ENCODE results near the gene TAOK1. TPM values are rescaled to one million over a fixed set of nuclear protein-coding genes. Genes with fewer than 3 reads are reported as not detected.

TAOK1 gene
- total RNA-seq, 4 donors from 2014 or later = 27.5 to 92.4 (median 43.6) TPM

DNA sequence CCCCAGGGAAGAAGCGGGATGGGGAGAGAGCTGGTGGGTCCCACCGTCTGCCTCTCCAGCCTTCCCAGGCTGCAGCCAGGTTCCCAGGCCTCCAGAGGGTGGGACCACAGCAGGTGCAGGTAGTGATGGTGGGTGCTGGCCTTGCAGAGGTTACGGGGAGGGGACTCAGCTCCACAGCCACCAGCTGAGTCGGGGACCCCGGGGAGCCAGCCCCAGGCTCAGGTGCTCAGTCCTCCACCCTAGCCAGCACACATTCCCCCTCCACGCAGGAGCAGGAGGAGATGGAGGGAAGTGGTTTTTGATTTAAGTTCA is 183.4 kb downstream of the TAOK1 start:
- no peak overlapping the region for H3K4me3 ChIP-seq
- TF ChIP-seq POLR2AphosphoS5 (IDR thresholded peaks at IDR 0.05) (no peak), POLR2A (IDR thresholded peaks at IDR 0.05) (no peak), EP300 (IDR thresholded peaks at IDR 0.05; ENCODE audit: low read depth) (no peak)
- no peaks in the 10 kb centered on the region for H3K27me3 ChIP-seq
- H3K4me1 ChIP-seq = peaks cover 10 to 52% (median 35%) of the 10 kb centered on the region in 4 donors
- intact Hi-C loops (cut with DNase I; ENCODE audit: low total_unique reads) = no loop called here
- WGBS, 2 donors (ENCODE audit: low coverage in 1 of 2) = 86% methylated on average over 6 of the region's 6 CpGs; no CpG with 5 or more reads in 1 of the 2 donors
- no peaks in the 10 kb centered on the region for H3K9me3 ChIP-seq
- H3K27ac ChIP-seq = no peak overlapping the region
- in situ Hi-C loops (cut with MboI; ENCODE audit: low pct_ligation_motif_present in 1 of 4, low pct_unique_long_range_greater_than_20kb in 1 of 4, low sequenced_read_pairs in 3 of 4) = no loop called here
- no peak for DNase-seq
- peaks cover 0 to 12% (median 4%) of the 10 kb centered on the region in 4 donors for H3K36me3 ChIP-seq

DNA sequence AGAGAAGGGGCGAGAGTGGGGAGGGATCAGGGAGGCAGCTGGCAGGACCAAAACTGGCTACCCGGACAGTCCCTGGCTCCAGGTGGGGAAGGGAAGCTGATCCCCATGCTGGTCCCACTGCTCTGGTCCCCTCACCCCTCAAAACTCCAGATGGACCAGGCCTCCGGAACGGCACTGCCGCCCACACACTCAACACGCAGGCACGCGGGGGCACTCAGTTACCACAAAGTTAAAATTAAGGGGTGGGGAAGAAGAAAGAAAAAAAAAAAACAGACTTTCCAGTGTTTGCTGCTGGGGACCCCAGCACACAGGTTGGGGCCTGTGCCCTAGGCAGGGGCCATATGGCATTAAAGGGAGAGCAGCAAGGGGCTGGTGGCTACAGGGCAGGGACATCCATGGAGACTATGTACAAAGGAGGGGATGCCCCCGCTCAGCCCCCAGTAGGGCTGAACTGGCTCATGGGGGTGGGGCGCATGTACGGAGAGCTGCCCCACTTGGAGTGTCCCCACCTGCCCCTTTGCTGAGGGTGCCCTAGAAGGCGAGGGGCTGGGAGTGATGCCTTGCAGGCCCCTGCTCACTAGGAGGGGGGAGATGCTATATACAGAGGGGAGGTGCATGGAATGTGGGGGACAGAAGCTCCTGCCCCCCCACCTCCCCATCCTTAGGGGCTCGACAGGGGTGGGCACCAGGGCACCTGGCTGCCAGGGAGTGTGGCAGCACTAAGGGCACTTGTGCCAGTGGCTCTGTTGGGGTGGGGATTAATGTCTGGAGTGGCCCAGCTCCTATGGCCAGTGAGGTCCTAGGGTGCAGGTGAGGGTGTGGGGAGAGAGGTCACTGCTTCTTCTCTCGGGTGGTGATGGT is 183.9 kb downstream of the TAOK1 start:
- in situ Hi-C loops (cut with MboI; ENCODE audit: low pct_ligation_motif_present in 1 of 4, low pct_unique_long_range_greater_than_20kb in 1 of 4, low sequenced_read_pairs in 3 of 4) (no loop called here), intact Hi-C loops (cut with DNase I; ENCODE audit: low total_unique reads) (no loop called here)
- peaks cover 0 to 12% (median 4%) of the 10 kb centered on the region in 4 donors for H3K36me3 ChIP-seq
- WGBS, 2 donors (ENCODE audit: low coverage in 1 of 2) = 73 to 75% methylated on average over 4 to 14 of the region's 14 CpGs
- no peak for TF ChIP-seq EP300 (IDR thresholded peaks at IDR 0.05; ENCODE audit: low read depth)
- TF ChIP-seq POLR2A (IDR thresholded peaks at IDR 0.05) = no peak
- TF ChIP-seq POLR2AphosphoS5 (IDR thresholded peaks at IDR 0.05) = no peak
- no peaks in the 10 kb centered on the region for H3K9me3 ChIP-seq
- H3K27me3 ChIP-seq = no peaks in the 10 kb centered on the region
- peak; percentile 8 for DNase-seq
- peak overlapping the region; percentile 33 to 67 (median 56) for H3K27ac ChIP-seq
- H3K4me3 ChIP-seq = no peak overlapping the region
- peaks cover 9 to 50% (median 32%) of the 10 kb centered on the region in 4 donors for H3K4me1 ChIP-seq

DNA sequence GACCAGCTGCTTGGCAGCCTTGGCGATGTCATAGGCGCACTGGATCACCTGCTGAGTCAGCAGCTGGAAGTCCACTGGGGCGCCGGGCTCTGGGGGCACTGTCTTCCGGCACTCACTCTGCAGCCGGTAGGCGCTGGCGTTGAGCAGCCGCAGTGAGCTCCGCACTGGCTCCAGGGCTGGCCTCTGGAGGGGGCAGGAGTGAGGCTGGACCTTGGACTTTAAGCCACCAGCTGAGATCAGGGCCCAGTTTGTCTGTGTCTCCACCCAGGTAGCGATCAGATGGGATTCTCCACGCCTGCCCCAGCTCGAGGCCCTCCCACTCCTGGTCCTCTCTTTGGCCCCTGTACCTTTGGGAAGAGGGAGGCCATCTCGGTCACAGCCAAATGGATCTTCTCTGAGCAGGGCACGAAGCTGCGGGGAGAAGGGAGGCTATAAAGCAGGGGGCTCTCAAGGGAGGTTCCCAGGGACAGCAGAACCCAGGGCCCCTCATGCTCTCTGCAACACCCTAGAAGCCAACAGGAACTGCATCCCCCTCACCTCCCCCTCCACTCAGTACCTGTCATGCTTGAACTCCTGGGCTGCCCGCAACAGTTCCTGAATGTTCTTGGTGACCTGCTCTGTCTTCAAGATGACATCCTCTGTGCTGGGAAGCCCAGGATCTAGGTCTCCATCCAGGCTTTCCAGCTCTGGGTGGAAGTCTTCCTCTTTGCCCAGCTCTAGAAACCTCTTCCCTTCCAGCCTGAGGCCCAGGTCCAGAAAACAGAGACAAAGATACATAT is 184.8 kb downstream of the TAOK1 start:
- WGBS, 2 donors (ENCODE audit: low coverage in 1 of 2) = 45% methylated on average over 8 of the region's 17 CpGs; no CpG with 5 or more reads in 1 of the 2 donors
- no peak for TF ChIP-seq EP300 (IDR thresholded peaks at IDR 0.05; ENCODE audit: low read depth)
- no peak for TF ChIP-seq POLR2A (IDR thresholded peaks at IDR 0.05)
- no peak for TF ChIP-seq POLR2AphosphoS5 (IDR thresholded peaks at IDR 0.05)
- TF ChIP-seq, protein P1, sequence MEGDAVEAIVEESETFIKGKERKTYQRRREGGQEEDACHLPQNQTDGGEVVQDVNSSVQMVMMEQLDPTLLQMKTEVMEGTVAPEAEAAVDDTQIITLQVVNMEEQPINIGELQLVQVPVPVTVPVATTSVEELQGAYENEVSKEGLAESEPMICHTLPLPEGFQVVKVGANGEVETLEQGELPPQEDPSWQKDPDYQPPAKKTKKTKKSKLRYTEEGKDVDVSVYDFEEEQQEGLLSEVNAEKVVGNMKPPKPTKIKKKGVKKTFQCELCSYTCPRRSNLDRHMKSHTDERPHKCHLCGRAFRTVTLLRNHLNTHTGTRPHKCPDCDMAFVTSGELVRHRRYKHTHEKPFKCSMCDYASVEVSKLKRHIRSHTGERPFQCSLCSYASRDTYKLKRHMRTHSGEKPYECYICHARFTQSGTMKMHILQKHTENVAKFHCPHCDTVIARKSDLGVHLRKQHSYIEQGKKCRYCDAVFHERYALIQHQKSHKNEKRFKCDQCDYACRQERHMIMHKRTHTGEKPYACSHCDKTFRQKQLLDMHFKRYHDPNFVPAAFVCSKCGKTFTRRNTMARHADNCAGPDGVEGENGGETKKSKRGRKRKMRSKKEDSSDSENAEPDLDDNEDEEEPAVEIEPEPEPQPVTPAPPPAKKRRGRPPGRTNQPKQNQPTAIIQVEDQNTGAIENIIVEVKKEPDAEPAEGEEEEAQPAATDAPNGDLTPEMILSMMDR (IDR thresholded peaks at IDR 0.05) = peak in 2 of 5 experiments; percentile 32 to 38
- intact Hi-C loops (cut with DNase I; ENCODE audit: low total_unique reads) (no loop called here), in situ Hi-C loops (cut with MboI; ENCODE audit: low pct_ligation_motif_present in 1 of 4, low pct_unique_long_range_greater_than_20kb in 1 of 4, low sequenced_read_pairs in 3 of 4) (no loop called here)
- Histone ChIP-seq H3K9me3 (no peaks in the 10 kb centered on the region), H3K4me1 (peaks cover 6 to 43% (median 26%) of the 10 kb centered on the region in 4 donors), H3K27me3 (no peaks in the 10 kb centered on the region), H3K4me3 (no peak overlapping the region), H3K36me3 (peaks cover 0 to 12% (median 4%) of the 10 kb centered on the region in 4 donors), H3K27ac (peak overlapping the region; percentile 33 to 67 (median 56))
- DNase-seq = peak; percentile 83

DNA sequence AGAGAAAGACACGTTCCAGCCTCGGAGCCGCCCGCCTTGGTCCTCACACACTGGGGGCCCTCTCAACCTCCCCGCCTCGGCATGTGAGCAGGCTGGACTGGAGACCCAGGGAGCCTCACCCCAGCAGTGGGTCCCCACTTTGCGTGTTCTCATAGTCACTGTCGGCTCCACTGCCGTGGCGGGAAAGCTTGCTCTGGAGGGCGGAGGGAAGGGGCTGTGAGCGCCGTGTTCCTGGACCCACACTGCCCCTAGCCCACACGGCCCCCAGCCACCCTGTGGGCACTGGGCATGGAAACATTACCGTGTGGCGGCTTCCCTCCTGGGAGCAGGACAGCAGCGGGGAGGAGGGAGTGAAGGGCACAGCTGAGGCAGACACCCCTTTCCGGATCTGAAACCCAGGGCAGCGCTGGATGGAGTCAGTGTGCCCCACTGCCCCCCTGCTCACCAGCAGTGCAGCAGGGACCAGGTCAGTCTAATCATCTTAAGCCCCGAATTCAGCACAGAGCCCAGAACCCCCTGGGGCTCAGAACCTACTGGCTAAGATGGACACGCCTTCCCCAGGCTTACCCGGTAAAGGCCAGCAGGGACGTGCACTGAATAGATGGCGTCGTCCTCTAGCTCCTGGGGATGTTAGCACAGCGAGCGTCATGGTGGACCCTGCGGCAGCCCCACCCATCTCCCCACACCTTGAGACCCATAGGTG is 185.5 kb downstream of the TAOK1 start:
- peaks cover 0 to 12% (median 4%) of the 10 kb centered on the region in 4 donors for H3K36me3 ChIP-seq
- H3K27me3 ChIP-seq = no peaks in the 10 kb centered on the region
- 89% methylated on average over 27 of the region's 28 CpGs; no CpG with 5 or more reads in 1 of the 2 donors for WGBS, 2 donors (ENCODE audit: low coverage in 1 of 2)
- intact Hi-C loops (cut with DNase I; ENCODE audit: low total_unique reads) (no loop called here), in situ Hi-C loops (cut with MboI; ENCODE audit: low pct_ligation_motif_present in 1 of 4, low pct_unique_long_range_greater_than_20kb in 1 of 4, low sequenced_read_pairs in 3 of 4) (no loop called here)
- TF ChIP-seq POLR2A (IDR thresholded peaks at IDR 0.05) (no peak), EP300 (IDR thresholded peaks at IDR 0.05; ENCODE audit: low read depth) (no peak), POLR2AphosphoS5 (IDR thresholded peaks at IDR 0.05) (no peak)
- TF ChIP-seq, protein P1 (IDR thresholded peaks at IDR 0.05) = no peak
- H3K4me1 ChIP-seq = peaks cover 6 to 36% (median 23%) of the 10 kb centered on the region in 4 donors
- H3K9me3 ChIP-seq = no peaks in the 10 kb centered on the region
- H3K4me3 ChIP-seq = no peak overlapping the region
- no peak for DNase-seq
- no peak overlapping the region for H3K27ac ChIP-seq
